GM12875 (cell line): ENCODE data around the gene ZMPSTE24.

Experiments
- H3K4me3 ChIP-seq: one replicate; pipeline ENCODE4 v1.5.1; 2011; ENCODE audit warnings: low read depth, low read length, control low read depth
- CTCF ChIP-seq: IDR thresholded peaks from 2 replicates; pipeline ENCODE4 v1.5.1; 2011; ENCODE audit warnings: low read depth, mild to moderate bottlenecking, control low read depth, inconsistent platforms, low read length, moderate library complexity, borderline replicate concordance; ENCODE audit not compliant: insufficient read depth

The ZMPSTE24 gene

GRCh38 chr1:40232444-40232843 is 25.6 kb upstream of the ZMPSTE24 start:
- H3K4me3 ChIP-seq: no peak overlapping the region
- no peak for TF ChIP-seq CTCF

GRCh38 chr1:40239626-40240025 is 18.4 kb upstream of the ZMPSTE24 start:
- H3K4me3 ChIP-seq: no peak overlapping the region
- TF ChIP-seq CTCF: no peak

- H3K4me3 ChIP-seq: no peak overlapping the region
Observed at GRCh38 chr1:40240390-40240789, 17.6 kb upstream of the ZMPSTE24 start.

GRCh38 chr1:40241362-40241761 is 16.7 kb upstream of the ZMPSTE24 start:
- TF ChIP-seq CTCF: no peak
- no peak overlapping the region for H3K4me3 ChIP-seq

More at GRCh38 chr1:40240390-40240789, 17.6 kb upstream of the ZMPSTE24 start:
- TF ChIP-seq CTCF: no peak

- no peak for TF ChIP-seq CTCF
- no peak overlapping the region for H3K4me3 ChIP-seq
Observed at GRCh38 chr1:40243351-40243750, 14.7 kb upstream of the ZMPSTE24 start.

GRCh38 chr1:40244138-40244744 is 13.8 kb upstream of the ZMPSTE24 start:
- no peak overlapping the region for H3K4me3 ChIP-seq
- no peak for TF ChIP-seq CTCF

GRCh38 chr1:40245686-40246085 is 12.3 kb upstream of the ZMPSTE24 start:
- no peak for TF ChIP-seq CTCF
- no peak overlapping the region for H3K4me3 ChIP-seq
